Astrocyte (in vitro differentiated cells and primary cell): ENCODE results near the gene NMT1. TPM values are rescaled to one million over a fixed set of nuclear protein-coding genes. Genes with fewer than 3 reads are reported as not detected.

ENCODE experiments used
- DNase-seq: peaks from one replicate; pipeline ENCODE4 v3.0.0-alpha.2; 2010; ENCODE audit warnings: low read depth
- FAIRE-seq: peaks from 2 replicates; lab custom pipeline; 2011; peaks lifted over from hg19 to GRCh38; lab: Jason Lieb, UNC
- H2AFZ ChIP-seq: 2 replicates; pipeline ENCODE4 v1.6.0; 2012; ENCODE audit warnings: low read depth, low read length, inconsistent platforms
- H3K27ac ChIP-seq: 2 replicates; pipeline ENCODE4 v1.5.1; 2011; ENCODE audit warnings: low read depth, low read length, inconsistent platforms
- H3K27me3 ChIP-seq: 2 replicates; pipeline ENCODE4 v1.6.0; 2011; ENCODE audit warnings: low read length, inconsistent platforms; ENCODE audit not compliant: insufficient read depth
- H3K36me3 ChIP-seq: 2 replicates; pipeline ENCODE4 v1.5.1; 2011; ENCODE audit warnings: low read length, inconsistent platforms; ENCODE audit not compliant: insufficient read depth
- H3K4me1 ChIP-seq: 2 replicates; pipeline ENCODE4 v1.5.1; 2011; ENCODE audit warnings: low read length, inconsistent platforms; ENCODE audit not compliant: insufficient read depth
- H3K4me2 ChIP-seq: 2 replicates; pipeline ENCODE4 v1.6.0; 2012; ENCODE audit warnings: low read length, inconsistent platforms
- H3K4me3 ChIP-seq: 2 replicates; pipeline ENCODE4 v1.5.1; 2011; ENCODE audit warnings: low read depth, mild to moderate bottlenecking, low read length, inconsistent platforms; ENCODE audit not compliant: insufficient read depth
- H3K79me2 ChIP-seq: 2 replicates; pipeline ENCODE4 v1.6.0; 2012; ENCODE audit warnings: mild to moderate bottlenecking, low read length, inconsistent platforms; ENCODE audit not compliant: insufficient read depth
- H3K9ac ChIP-seq: 2 replicates; pipeline ENCODE4 v1.6.0; 2012; ENCODE audit warnings: mild to moderate bottlenecking, low read length, inconsistent platforms
- H3K9me3 ChIP-seq: 2 replicates; pipeline ENCODE4 v1.5.1; 2012; ENCODE audit warnings: low read depth, mild to moderate bottlenecking, low read length, inconsistent platforms; ENCODE audit not compliant: insufficient read depth
- H4K20me1 ChIP-seq: 2 replicates; pipeline ENCODE4 v1.6.0; 2012; ENCODE audit warnings: low read length, inconsistent platforms; ENCODE audit not compliant: insufficient read depth
- H3K27ac Mint-ChIP-seq: one replicate; pipeline ENCODE4 v1.8.0; 2021; ENCODE audit warnings: mild to moderate bottlenecking, mixed read lengths; ENCODE audit not compliant: unreplicated experiment
- H3K27me3 Mint-ChIP-seq: one replicate; pipeline ENCODE4 v1.8.0; 2021; ENCODE audit warnings: low read depth, mixed read lengths; ENCODE audit not compliant: unreplicated experiment
- H3K36me3 Mint-ChIP-seq: one replicate; pipeline ENCODE4 v1.8.0; 2021; ENCODE audit warnings: low read depth, mixed read lengths; ENCODE audit not compliant: unreplicated experiment
- H3K4me1 Mint-ChIP-seq: one replicate; pipeline ENCODE4 v1.8.0; 2021; ENCODE audit warnings: low read depth, mixed read lengths; ENCODE audit not compliant: unreplicated experiment
- H3K4me3 Mint-ChIP-seq: one replicate; pipeline ENCODE4 v1.8.0; 2021; ENCODE audit warnings: mild to moderate bottlenecking, moderate library complexity, mixed read lengths; ENCODE audit not compliant: unreplicated experiment
- H3K9me3 Mint-ChIP-seq: one replicate; pipeline ENCODE4 v1.8.0; 2021; ENCODE audit warnings: mild to moderate bottlenecking, mixed read lengths; ENCODE audit not compliant: unreplicated experiment
- CTCF ChIP-seq: IDR thresholded peaks from 2 replicates; pipeline ENCODE4 v1.5.1; 2011; ENCODE audit warnings: low read depth, mild to moderate bottlenecking, inconsistent platforms, low read length, moderate library complexity; ENCODE audit not compliant: insufficient read depth
- EZH2 ChIP-seq: IDR thresholded peaks from 2 replicates; pipeline ENCODE4 v1.6.1; 2012; ENCODE audit warnings: mild to moderate bottlenecking, low read length, inconsistent platforms; ENCODE audit not compliant: insufficient read depth
- total RNA-seq: library from RNA; stranded (reverse); gene quantifications from 2 replicates; pipeline ENCODE4 v1.2.1, GENCODE V29; 2021

Gene NMT1
- total RNA-seq, 1 donor from 2014 or later, result 114 TPM

- Histone ChIP-seq H2AFZ (no peak overlapping the region), H3K4me1 (peaks cover 15% of the 10 kb centered on the region), H3K79me2 (peaks cover 6% of the 10 kb centered on the region), H3K27ac (no peak overlapping the region), H3K27me3 (no peaks in the 10 kb centered on the region), H3K36me3 (no peaks in the 10 kb centered on the region), H3K9ac (no peak overlapping the region), H3K4me3 (no peak overlapping the region), H3K4me2 (no peak overlapping the region), H3K9me3 (no peaks in the 10 kb centered on the region), H4K20me1 (no peaks in the 10 kb centered on the region)
- TF ChIP-seq CTCF (no peak), EZH2 (no peak)
- H3K27ac Mint-ChIP-seq, result no peak overlapping the region
- peaks cover 8% of the 10 kb centered on the region for H3K4me1 Mint-ChIP-seq
- H3K9me3 Mint-ChIP-seq, result no peaks in the 10 kb centered on the region
- H3K4me3 Mint-ChIP-seq, result no peak overlapping the region
- no peak for DNase-seq
- FAIRE-seq, result no peak
- H3K27me3 Mint-ChIP-seq, result no peaks in the 10 kb centered on the region
- H3K36me3 Mint-ChIP-seq, result peaks cover 11% of the 10 kb centered on the region
These were observed 56.9 kb downstream of the NMT1 start for GRCh38 chr17:45117848-45118646.

- no peak overlapping the region for H3K27ac Mint-ChIP-seq
- peaks cover 10% of the 10 kb centered on the region for H3K4me1 Mint-ChIP-seq
- FAIRE-seq, result no peak
- Histone ChIP-seq H4K20me1 (no peaks in the 10 kb centered on the region), H3K9ac (no peak overlapping the region), H3K36me3 (no peaks in the 10 kb centered on the region), H3K4me2 (no peak overlapping the region), H2AFZ (no peak overlapping the region), H3K27me3 (no peaks in the 10 kb centered on the region), H3K79me2 (peaks cover 12% of the 10 kb centered on the region), H3K4me1 (peaks cover 21% of the 10 kb centered on the region), H3K9me3 (no peaks in the 10 kb centered on the region), H3K4me3 (no peak overlapping the region), H3K27ac (no peak overlapping the region)
- H3K27me3 Mint-ChIP-seq, result no peaks in the 10 kb centered on the region
- no peaks in the 10 kb centered on the region for H3K9me3 Mint-ChIP-seq
- no peak for DNase-seq
- TF ChIP-seq CTCF, result no peak
- TF ChIP-seq EZH2, result no peak
- H3K4me3 Mint-ChIP-seq, result no peak overlapping the region
- H3K36me3 Mint-ChIP-seq, result peaks cover 11% of the 10 kb centered on the region
These were observed 57.6 kb downstream of the NMT1 start for GRCh38 chr17:45118691-45119090.

- no peak overlapping the region for H3K4me3 ChIP-seq
- no peaks in the 10 kb centered on the region for H3K27me3 Mint-ChIP-seq
- peaks cover 33% of the 10 kb centered on the region for H3K4me1 ChIP-seq
- peaks cover 17% of the 10 kb centered on the region for H3K4me1 Mint-ChIP-seq
- no peak for DNase-seq
- peaks cover 13% of the 10 kb centered on the region for H3K36me3 Mint-ChIP-seq
- H3K27ac ChIP-seq, result no peak overlapping the region
- H3K27ac Mint-ChIP-seq, result no peak overlapping the region
- H3K9me3 Mint-ChIP-seq, result no peaks in the 10 kb centered on the region
- TF ChIP-seq EZH2 (no peak), CTCF (no peak)
- H3K9me3 ChIP-seq, result no peaks in the 10 kb centered on the region
- no peaks in the 10 kb centered on the region for H3K27me3 ChIP-seq
- H4K20me1 ChIP-seq, result no peaks in the 10 kb centered on the region
- no peak overlapping the region for H2AFZ ChIP-seq
- H3K4me2 ChIP-seq, result no peak overlapping the region
- no peak overlapping the region for H3K4me3 Mint-ChIP-seq
- no peak overlapping the region for H3K9ac ChIP-seq
- FAIRE-seq, result no peak
- peaks cover 23% of the 10 kb centered on the region for H3K79me2 ChIP-seq
- no peaks in the 10 kb centered on the region for H3K36me3 ChIP-seq
These were observed 58.8 kb downstream of the NMT1 start for GRCh38 chr17:45119964-45120363.
